Neural progenitor cell (in vitro differentiated cells): ENCODE results near the gene RPS2.

Source experiments
- EZH2 ChIP-seq: fragments of 200-600 bp; sonication (generic); IDR thresholded peaks from 2 replicates; pipeline ENCODE4 v1.6.1; 2017; ENCODE audit warnings: antibody characterized with exemption, mild to moderate bottlenecking, moderate library complexity
- TF ChIP-seq, protein P1 (sequence below): fragments of 200-600 bp; sonication (generic); IDR thresholded peaks from 2 replicates; pipeline ENCODE4 v1.5.1; 2017; ENCODE audit warnings: antibody characterized with exemption, mild to moderate bottlenecking

DNA sequence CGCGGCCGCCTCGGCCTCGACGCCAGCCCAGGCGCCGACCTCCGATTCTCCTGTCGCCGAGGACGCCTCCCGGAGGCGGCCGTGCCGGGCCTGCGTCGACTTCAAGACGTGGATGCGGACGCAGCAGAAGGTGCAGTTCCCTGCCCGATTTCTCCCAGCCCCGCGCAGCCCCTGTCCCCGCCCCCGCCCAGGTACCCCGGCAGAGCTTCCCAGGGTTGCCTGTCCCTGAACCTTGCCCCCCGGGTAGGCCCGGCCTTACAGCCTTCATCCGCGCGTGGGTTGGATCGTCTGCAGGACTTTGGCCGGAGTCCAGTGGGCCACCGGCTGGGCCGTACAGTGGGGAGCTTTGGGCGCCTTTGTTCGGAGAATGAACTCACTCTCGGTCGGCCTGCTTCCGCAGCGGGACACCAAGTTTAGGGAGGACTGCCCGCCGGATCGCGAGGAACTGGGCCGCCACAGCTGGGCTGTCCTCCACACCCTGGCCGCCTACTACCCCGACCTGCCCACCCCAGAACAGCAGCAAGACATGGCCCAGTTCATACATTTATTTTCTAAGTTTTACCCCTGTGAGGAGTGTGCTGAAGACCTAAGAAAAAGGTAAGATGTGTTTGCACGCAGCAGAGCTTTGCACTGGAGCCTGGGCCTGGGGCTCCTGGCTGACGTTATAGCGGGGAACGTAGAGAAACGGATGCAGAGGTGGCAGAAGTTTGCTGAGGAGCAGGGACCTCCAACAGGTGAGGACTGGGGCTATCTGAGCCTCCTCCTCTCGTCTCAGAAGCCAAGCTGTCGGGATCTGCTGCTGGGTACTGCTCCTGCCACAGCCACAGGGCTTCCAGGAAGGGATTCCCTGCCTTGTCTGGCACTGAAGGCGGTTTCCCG is 20.0 kb upstream of the RPS2 start:
- TF ChIP-seq, protein P1, sequence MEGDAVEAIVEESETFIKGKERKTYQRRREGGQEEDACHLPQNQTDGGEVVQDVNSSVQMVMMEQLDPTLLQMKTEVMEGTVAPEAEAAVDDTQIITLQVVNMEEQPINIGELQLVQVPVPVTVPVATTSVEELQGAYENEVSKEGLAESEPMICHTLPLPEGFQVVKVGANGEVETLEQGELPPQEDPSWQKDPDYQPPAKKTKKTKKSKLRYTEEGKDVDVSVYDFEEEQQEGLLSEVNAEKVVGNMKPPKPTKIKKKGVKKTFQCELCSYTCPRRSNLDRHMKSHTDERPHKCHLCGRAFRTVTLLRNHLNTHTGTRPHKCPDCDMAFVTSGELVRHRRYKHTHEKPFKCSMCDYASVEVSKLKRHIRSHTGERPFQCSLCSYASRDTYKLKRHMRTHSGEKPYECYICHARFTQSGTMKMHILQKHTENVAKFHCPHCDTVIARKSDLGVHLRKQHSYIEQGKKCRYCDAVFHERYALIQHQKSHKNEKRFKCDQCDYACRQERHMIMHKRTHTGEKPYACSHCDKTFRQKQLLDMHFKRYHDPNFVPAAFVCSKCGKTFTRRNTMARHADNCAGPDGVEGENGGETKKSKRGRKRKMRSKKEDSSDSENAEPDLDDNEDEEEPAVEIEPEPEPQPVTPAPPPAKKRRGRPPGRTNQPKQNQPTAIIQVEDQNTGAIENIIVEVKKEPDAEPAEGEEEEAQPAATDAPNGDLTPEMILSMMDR, result no peak
- no peak for TF ChIP-seq EZH2
